ENCODE measurements around the gene GLRX. TPM values are rescaled to one million over a fixed set of nuclear protein-coding genes. Genes with fewer than 3 reads are reported as not detected.

The GLRX gene
- total and polyA plus RNA-seq, 2 of the 13 experiments (the other 11 are each of a cell fraction or from before 2014, with no cell fraction given): 63.8 to 499 TPM

DNA sequence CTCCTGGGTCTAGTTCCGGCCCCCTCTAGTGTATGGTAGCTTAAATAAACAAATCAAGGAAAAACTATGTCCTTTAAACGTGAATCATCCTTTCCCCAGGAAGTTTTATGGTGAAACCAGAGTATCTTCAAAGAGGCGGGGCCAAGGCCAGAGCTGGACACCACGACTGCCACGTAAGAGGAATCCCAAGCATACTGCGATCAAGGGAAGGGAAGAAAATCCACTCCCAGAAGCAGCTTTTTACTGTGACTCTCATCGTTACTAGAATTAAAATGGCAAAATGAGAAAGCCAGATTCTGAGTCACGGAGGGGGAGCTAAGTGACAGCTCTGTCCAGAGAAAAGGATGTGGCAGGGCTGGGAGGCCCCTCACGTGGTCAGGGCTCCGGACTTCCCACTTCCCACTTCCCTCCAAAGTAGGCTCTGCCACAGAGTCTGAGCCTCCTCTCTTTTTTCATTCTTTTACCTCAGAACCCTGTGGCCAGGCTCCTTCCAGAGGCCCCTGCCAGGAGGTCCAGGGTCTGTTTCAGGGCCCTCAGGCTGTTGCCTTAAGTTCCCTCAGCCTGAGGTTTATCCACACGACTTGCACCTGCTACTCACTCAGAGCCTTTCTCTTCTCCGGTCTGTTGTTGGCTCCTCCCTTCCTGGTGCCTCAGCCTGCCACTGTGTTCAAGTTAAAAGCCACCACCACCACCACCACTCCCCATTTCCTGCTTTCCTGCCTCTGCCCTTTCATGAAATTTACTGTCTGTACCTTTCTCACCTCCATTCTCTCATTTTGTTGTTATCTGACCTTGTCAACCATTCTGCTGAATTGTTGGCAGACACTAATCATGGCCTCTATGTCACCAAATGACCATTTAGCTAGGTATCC, 1.4 kb upstream of the GLRX start (continued):
- TF ChIP-seq THAP11 (CRISPR knock-in tag; IDR thresholded peaks at IDR 0.05): 0 out of 2 replicates have a peak, but pooled peaks have one; percentile 34
- no peak for TF ChIP-seq SKI (IDR thresholded peaks at IDR 0.05; ENCODE audit: partially characterized antibody)
- TF ChIP-seq E2F5 (CRISPR knock-in tag; conservative IDR thresholded peaks at IDR 0.05): no peak
- no peak; the same call in 1 of the 2 replicates for TF ChIP-seq ISL2 (CRISPR knock-in tag; IDR thresholded peaks at IDR 0.05)
- peak; percentile 59; the same call in 1 of the 2 replicates for TF ChIP-seq KDM5B (CRISPR knock-in tag; IDR thresholded peaks at IDR 0.05; ENCODE audit: borderline replicate concordance)
- no peak for TF ChIP-seq HNRNPK (IDR thresholded peaks at IDR 0.05; ENCODE audit: low read depth, low read length, poor library complexity, severe bottlenecking)
- TF ChIP-seq ZNF34 (CRISPR knock-in tag; IDR thresholded peaks at IDR 0.05; ENCODE audit: borderline replicate concordance): no peak
- 0 out of 2 replicates have a peak, but pooled peaks have one; percentile 26 for TF ChIP-seq BCL6 (CRISPR knock-in tag; IDR thresholded peaks at IDR 0.05)
- TF ChIP-seq GATA4 (IDR thresholded peaks at IDR 0.05; ENCODE audit: borderline replicate concordance, low read depth): 0 out of 2 replicates have a peak, but pooled peaks have one; percentile 17
- no peak for TF ChIP-seq NR2F1 (CRISPR knock-in tag; IDR thresholded peaks at IDR 0.05)
- TF ChIP-seq ZSCAN29 (CRISPR knock-in tag; conservative IDR thresholded peaks at IDR 0.05): 0 out of 2 replicates have a peak, but pooled peaks have one; percentile 72
- TF ChIP-seq NCOA1 (CRISPR knock-in tag; IDR thresholded peaks at IDR 0.05): no peak
- TF ChIP-seq ESRRA (CRISPR knock-in tag; IDR thresholded peaks at IDR 0.05; ENCODE audit: low read depth): 0 out of 2 replicates have a peak, but pooled peaks have one; percentile 9
- no peak for TF ChIP-seq ZNF646 (CRISPR knock-in tag; IDR thresholded peaks at IDR 0.05)
- peak; percentile 42; the same call in 1 of the 2 replicates for TF ChIP-seq ZNF670 (CRISPR knock-in tag; IDR thresholded peaks at IDR 0.05; ENCODE audit: borderline replicate concordance)
- TF ChIP-seq KDM1A (CRISPR knock-in tag; IDR thresholded peaks at IDR 0.05): no peak
- no peak for TF ChIP-seq ZNF24 (IDR thresholded peaks at IDR 0.05)
- TF ChIP-seq IKZF5 (CRISPR knock-in tag; IDR thresholded peaks at IDR 0.05): no peak
- TF ChIP-seq SIN3A (IDR thresholded peaks at IDR 0.05; ENCODE audit: borderline replicate concordance, low read depth, low read length): 0 out of 2 replicates have a peak, but pooled peaks have one; percentile 47
- no peak for TF ChIP-seq ZNF17 (CRISPR knock-in tag; IDR thresholded peaks at IDR 0.05)

All from HepG2 (cell line).